HG03565 (cell line): ENCODE results near the gene FAM114A1.

Source experiments
- ATAC-seq: cut with Tn5 transposase; IDR thresholded peaks from one replicate; pipeline ENCODE4 v1.9.1; 2021; ENCODE audit warnings: mild to moderate bottlenecking, moderate library complexity; ENCODE audit not compliant: unreplicated experiment

FAM114A1 gene

GRCh38 chr4:38867478-38868058 lies at the start of gene FAM114A1:
Gene FAM114A1, plus strand, starts transcription at chr4:38867806. Its CDS starts 10,273 bp downstream, at chr4:38878079.
- peak; percentile 77 for ATAC-seq

- ATAC-seq: peak; percentile 45
Measured at GRCh38 chr4:38818441-38818976, 49.1 kb upstream of the FAM114A1 start.

- no peak for ATAC-seq
Measured at GRCh38 chr4:38819569-38819968, 48.0 kb upstream of the FAM114A1 start.

- peak; percentile 38 for ATAC-seq
Measured at GRCh38 chr4:38820329-38821061, 47.1 kb upstream of the FAM114A1 start.

GRCh38 chr4:38821739-38822138 lies 45.9 kb upstream of the FAM114A1 start:
- ATAC-seq: no peak

GRCh38 chr4:38822748-38823303 lies 44.8 kb upstream of the FAM114A1 start:
- no peak for ATAC-seq

- no peak for ATAC-seq
Measured at GRCh38 chr4:38823766-38824165, 43.8 kb upstream of the FAM114A1 start.

GRCh38 chr4:38829237-38829636 lies 38.4 kb upstream of the FAM114A1 start:
- ATAC-seq: no peak

GRCh38 chr4:38831653-38832052 lies 36.0 kb upstream of the FAM114A1 start:
- ATAC-seq: no peak

GRCh38 chr4:38832206-38832605 lies 35.4 kb upstream of the FAM114A1 start:
- ATAC-seq: no peak

- ATAC-seq: no peak
Measured at GRCh38 chr4:38832624-38833528, 34.7 kb upstream of the FAM114A1 start.

- no peak for ATAC-seq
Measured at GRCh38 chr4:38834570-38834969, 33.0 kb upstream of the FAM114A1 start.

- ATAC-seq: no peak
Measured at GRCh38 chr4:38837334-38837733, 30.3 kb upstream of the FAM114A1 start.

GRCh38 chr4:38837849-38838248 lies 29.8 kb upstream of the FAM114A1 start:
- ATAC-seq: no peak

GRCh38 chr4:38842994-38843393 lies 24.6 kb upstream of the FAM114A1 start:
- ATAC-seq: no peak

- no peak for ATAC-seq
Measured at GRCh38 chr4:38846015-38846414, 21.6 kb upstream of the FAM114A1 start.

- ATAC-seq: no peak
Measured at GRCh38 chr4:38855466-38855865, 12.1 kb upstream of the FAM114A1 start.

GRCh38 chr4:38856046-38856445 lies 11.6 kb upstream of the FAM114A1 start:
- ATAC-seq: no peak

GRCh38 chr4:38856524-38857337 lies 10.9 kb upstream of the FAM114A1 start, which contains the start of gene TLR6:
Gene TLR6, minus strand, starts transcription at chr4:38856817. Its CDS starts 27,344 bp downstream, at chr4:38829473.
- peak; percentile 46 for ATAC-seq
